Measurements from ENCODE around the gene RAP2A. TPM values are rescaled to one million over a fixed set of nuclear protein-coding genes. Genes with fewer than 3 reads are reported as not detected.

Gene RAP2A
- total RNA-seq, 1 experiment from 2014 or later: 32.1 TPM

DNA sequence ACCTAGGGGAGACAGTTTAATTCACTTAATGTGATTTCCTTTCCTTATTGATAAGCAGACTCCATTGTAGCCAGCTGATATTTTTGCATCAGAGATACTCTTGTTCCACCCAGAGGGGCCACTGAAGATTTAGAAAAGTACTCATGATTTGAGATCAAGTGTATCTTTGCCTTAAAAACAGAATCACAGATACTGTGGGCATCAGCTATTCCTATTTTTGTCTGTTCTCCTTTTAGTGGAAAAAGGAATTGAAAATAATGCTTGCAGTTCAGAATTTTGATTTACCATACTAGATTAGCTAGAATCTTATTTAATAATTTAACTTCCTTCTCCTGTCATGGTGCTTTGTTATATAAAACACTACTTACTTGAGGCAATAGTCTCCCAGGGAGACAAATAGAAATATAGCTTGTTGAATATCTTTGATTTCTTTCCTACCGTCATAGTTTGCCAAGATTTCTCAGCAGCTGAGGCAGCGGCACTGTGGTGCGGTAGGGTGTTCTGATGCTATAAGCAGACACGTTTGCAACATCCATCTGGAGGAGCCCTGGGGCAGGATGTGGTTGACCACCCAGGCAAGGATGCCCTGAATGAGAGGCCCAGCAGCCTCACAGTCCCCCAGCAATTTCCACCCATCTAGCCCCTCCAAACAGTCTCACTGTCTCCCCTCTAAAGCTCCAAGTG lies 47.0 kb upstream of the RAP2A start:
- no peak overlapping the region for H3K4me2 ChIP-seq (ENCODE audit: insufficient read depth, insufficient read length, low read length)
- Mint-ChIP-seq H3K4me3 (no peak overlapping the region), H3K9me3 (no peaks in the 10 kb centered on the region; a peak in 1 of 5 replicates), H3K27me3 (ENCODE audit: low read depth) (no peaks in the 10 kb centered on the region; the same call in 1 of the 2 replicates), H3K27ac (peak overlapping the region in 1 of 3 experiments; percentile 85; a peak in 2 of 7 replicates), H3K36me3 (ENCODE audit: insufficient read depth in 1 of 3, low read depth in 3 of 3) (no peaks in the 10 kb centered on the region), H3K4me1 (no peaks in the 10 kb centered on the region)
- H2BK12ac ChIP-seq (ENCODE audit: insufficient read length, low read depth, low read length): no peak overlapping the region
- no peak overlapping the region for H3K14ac ChIP-seq (ENCODE audit: insufficient read depth, low read length)
- no peak overlapping the region for H4K5ac ChIP-seq (ENCODE audit: insufficient read length, low read depth, low read length)
- H2AFZ ChIP-seq (ENCODE audit: low read length): no peak overlapping the region
- no peak overlapping the region for H4K91ac ChIP-seq (ENCODE audit: insufficient read length, low read depth, low read length)
- H3K9ac ChIP-seq (ENCODE audit: extremely low read depth, insufficient read length, low read length): no peak overlapping the region
- no peaks in the 10 kb centered on the region for H3K4me1 ChIP-seq (ENCODE audit: insufficient read depth, low read length)
- H3K27me3 ChIP-seq (ENCODE audit: insufficient read depth, low read length): no peaks in the 10 kb centered on the region
- H3K18ac ChIP-seq (ENCODE audit: insufficient read length, low read depth, low read length): no peak overlapping the region
- H3K23ac ChIP-seq (ENCODE audit: insufficient read length, low read depth, low read length): no peak overlapping the region
- no peaks in the 10 kb centered on the region for H3K79me2 ChIP-seq (ENCODE audit: insufficient read depth, low read length)
- H3K23me2 ChIP-seq (ENCODE audit: insufficient read length, low read depth, low read length, poor library complexity, severe bottlenecking): no peaks in the 10 kb centered on the region
- H4K8ac ChIP-seq (replicated peaks; ENCODE audit: insufficient read length, low read depth, low read length): no peak overlapping the region
- H2BK15ac ChIP-seq (ENCODE audit: low read depth, low read length): no peak overlapping the region
- H3K9me3 ChIP-seq (ENCODE audit: control insufficient read depth, low read depth, low read length): no peaks in the 10 kb centered on the region
- no peak overlapping the region for H3T11ph ChIP-seq (ENCODE audit: low read length)
- no peak overlapping the region for H3K27ac ChIP-seq (ENCODE audit: insufficient read length, low read depth, low read length)
- no peak overlapping the region for H3K4ac ChIP-seq (ENCODE audit: low read depth, low read length)
- WGBS (ENCODE audit: extremely low coverage, insufficient read length, low lambda C conversion rate): no CpG with 5 or more reads among the region's 4 CpGs
- no peaks in the 10 kb centered on the region for H4K20me1 ChIP-seq (ENCODE audit: control insufficient read depth, insufficient read depth, insufficient read length)
- DNase-seq: no peak
- TF ChIP-seq, protein P1, sequence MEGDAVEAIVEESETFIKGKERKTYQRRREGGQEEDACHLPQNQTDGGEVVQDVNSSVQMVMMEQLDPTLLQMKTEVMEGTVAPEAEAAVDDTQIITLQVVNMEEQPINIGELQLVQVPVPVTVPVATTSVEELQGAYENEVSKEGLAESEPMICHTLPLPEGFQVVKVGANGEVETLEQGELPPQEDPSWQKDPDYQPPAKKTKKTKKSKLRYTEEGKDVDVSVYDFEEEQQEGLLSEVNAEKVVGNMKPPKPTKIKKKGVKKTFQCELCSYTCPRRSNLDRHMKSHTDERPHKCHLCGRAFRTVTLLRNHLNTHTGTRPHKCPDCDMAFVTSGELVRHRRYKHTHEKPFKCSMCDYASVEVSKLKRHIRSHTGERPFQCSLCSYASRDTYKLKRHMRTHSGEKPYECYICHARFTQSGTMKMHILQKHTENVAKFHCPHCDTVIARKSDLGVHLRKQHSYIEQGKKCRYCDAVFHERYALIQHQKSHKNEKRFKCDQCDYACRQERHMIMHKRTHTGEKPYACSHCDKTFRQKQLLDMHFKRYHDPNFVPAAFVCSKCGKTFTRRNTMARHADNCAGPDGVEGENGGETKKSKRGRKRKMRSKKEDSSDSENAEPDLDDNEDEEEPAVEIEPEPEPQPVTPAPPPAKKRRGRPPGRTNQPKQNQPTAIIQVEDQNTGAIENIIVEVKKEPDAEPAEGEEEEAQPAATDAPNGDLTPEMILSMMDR (conservative IDR thresholded peaks at IDR 0.05): no peak
- no peak overlapping the region for H2BK5ac ChIP-seq (ENCODE audit: insufficient read length, low read length)
- H3K56ac ChIP-seq (ENCODE audit: insufficient read length, low read depth, low read length): no peak overlapping the region
- H2BK20ac ChIP-seq (ENCODE audit: low read depth, low read length, poor library complexity, severe bottlenecking): no peak overlapping the region
- no peak overlapping the region for H2AK5ac ChIP-seq (ENCODE audit: insufficient read length, low read length)
- H2BK120ac ChIP-seq (ENCODE audit: low read depth, low read length, poor library complexity, severe bottlenecking): no peak overlapping the region
- H3K79me1 ChIP-seq (ENCODE audit: insufficient read depth, low read depth, low read length, poor library complexity, severe bottlenecking): no peaks in the 10 kb centered on the region
